ENCODE data around the gene EFCAB6.

DNA sequence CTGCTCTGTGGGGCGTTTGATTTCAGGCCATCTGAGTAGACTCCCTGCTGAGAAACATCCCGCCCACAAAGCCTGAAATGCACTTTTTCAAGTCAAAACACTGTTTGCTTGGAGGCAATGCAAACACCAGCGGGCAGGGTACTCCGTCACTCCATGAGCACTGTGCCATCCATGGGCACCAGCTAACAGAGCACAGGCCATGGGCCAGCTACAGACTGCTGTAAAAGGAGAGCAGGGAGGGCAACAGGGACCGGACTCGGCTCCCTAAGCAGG is 16.6 kb upstream of the EFCAB6 start:
- TF ChIP-seq YY1 (IDR thresholded peaks at IDR 0.05; ENCODE audit: borderline replicate concordance in 1 of 3, control insufficient read depth in 1 of 3, extremely low read depth in 1 of 3, insufficient read depth in 3 of 3, insufficient read length in 1 of 3, insufficient replicate concordance in 2 of 3, low read depth in 1 of 3, low read length in 2 of 3) (no peak), SMARCE1 (IDR thresholded peaks at IDR 0.05) (no peak), ZKSCAN8 (CRISPR knock-in tag; IDR thresholded peaks at IDR 0.05) (no peak), JUN (IDR thresholded peaks at IDR 0.05; ENCODE audit: borderline replicate concordance, low read depth, low read length) (no peak), JUN (CRISPR knock-in tag; IDR thresholded peaks at IDR 0.05; ENCODE audit: borderline replicate concordance) (no peak), ZNF354B (CRISPR knock-in tag; IDR thresholded peaks at IDR 0.05) (no peak), HDAC6 (IDR thresholded peaks at IDR 0.05; ENCODE audit: low read depth, low read length) (no peak), CHD1 (IDR thresholded peaks at IDR 0.05; ENCODE audit: low read length) (no peak), SRF (CRISPR knock-in tag; IDR thresholded peaks at IDR 0.05) (no peak)
- TF ChIP-seq, protein P1, sequence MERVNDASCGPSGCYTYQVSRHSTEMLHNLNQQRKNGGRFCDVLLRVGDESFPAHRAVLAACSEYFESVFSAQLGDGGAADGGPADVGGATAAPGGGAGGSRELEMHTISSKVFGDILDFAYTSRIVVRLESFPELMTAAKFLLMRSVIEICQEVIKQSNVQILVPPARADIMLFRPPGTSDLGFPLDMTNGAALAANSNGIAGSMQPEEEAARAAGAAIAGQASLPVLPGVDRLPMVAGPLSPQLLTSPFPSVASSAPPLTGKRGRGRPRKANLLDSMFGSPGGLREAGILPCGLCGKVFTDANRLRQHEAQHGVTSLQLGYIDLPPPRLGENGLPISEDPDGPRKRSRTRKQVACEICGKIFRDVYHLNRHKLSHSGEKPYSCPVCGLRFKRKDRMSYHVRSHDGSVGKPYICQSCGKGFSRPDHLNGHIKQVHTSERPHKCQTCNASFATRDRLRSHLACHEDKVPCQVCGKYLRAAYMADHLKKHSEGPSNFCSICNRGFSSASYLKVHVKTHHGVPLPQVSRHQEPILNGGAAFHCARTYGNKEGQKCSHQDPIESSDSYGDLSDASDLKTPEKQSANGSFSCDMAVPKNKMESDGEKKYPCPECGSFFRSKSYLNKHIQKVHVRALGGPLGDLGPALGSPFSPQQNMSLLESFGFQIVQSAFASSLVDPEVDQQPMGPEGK (CRISPR knock-in tag; IDR thresholded peaks at IDR 0.05; ENCODE audit: borderline replicate concordance), result no peak
- TF ChIP-seq, protein P2, sequence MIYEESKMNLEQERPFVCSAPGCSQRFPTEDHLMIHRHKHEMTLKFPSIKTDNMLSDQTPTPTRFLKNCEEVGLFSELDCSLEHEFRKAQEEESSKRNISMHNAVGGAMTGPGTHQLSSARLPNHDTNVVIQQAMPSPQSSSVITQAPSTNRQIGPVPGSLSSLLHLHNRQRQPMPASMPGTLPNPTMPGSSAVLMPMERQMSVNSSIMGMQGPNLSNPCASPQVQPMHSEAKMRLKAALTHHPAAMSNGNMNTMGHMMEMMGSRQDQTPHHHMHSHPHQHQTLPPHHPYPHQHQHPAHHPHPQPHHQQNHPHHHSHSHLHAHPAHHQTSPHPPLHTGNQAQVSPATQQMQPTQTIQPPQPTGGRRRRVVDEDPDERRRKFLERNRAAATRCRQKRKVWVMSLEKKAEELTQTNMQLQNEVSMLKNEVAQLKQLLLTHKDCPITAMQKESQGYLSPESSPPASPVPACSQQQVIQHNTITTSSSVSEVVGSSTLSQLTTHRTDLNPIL (CRISPR knock-in tag; IDR thresholded peaks at IDR 0.05), result no peak
- TF ChIP-seq, protein P3, sequence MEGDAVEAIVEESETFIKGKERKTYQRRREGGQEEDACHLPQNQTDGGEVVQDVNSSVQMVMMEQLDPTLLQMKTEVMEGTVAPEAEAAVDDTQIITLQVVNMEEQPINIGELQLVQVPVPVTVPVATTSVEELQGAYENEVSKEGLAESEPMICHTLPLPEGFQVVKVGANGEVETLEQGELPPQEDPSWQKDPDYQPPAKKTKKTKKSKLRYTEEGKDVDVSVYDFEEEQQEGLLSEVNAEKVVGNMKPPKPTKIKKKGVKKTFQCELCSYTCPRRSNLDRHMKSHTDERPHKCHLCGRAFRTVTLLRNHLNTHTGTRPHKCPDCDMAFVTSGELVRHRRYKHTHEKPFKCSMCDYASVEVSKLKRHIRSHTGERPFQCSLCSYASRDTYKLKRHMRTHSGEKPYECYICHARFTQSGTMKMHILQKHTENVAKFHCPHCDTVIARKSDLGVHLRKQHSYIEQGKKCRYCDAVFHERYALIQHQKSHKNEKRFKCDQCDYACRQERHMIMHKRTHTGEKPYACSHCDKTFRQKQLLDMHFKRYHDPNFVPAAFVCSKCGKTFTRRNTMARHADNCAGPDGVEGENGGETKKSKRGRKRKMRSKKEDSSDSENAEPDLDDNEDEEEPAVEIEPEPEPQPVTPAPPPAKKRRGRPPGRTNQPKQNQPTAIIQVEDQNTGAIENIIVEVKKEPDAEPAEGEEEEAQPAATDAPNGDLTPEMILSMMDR (IDR thresholded peaks at IDR 0.05 in 2 of 3, conservative IDR thresholded peaks at IDR 0.05 in 1 of 3; ENCODE audit: insufficient read depth in 2 of 3, low read depth in 1 of 3, low read length in 3 of 3), result no peak
- TF ChIP-seq, protein P4, sequence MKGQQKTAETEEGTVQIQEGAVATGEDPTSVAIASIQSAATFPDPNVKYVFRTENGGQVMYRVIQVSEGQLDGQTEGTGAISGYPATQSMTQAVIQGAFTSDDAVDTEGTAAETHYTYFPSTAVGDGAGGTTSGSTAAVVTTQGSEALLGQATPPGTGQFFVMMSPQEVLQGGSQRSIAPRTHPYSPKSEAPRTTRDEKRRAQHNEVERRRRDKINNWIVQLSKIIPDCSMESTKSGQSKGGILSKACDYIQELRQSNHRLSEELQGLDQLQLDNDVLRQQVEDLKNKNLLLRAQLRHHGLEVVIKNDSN (CRISPR knock-in tag; IDR thresholded peaks at IDR 0.05), result no peak
- TF ChIP-seq, protein P5, sequence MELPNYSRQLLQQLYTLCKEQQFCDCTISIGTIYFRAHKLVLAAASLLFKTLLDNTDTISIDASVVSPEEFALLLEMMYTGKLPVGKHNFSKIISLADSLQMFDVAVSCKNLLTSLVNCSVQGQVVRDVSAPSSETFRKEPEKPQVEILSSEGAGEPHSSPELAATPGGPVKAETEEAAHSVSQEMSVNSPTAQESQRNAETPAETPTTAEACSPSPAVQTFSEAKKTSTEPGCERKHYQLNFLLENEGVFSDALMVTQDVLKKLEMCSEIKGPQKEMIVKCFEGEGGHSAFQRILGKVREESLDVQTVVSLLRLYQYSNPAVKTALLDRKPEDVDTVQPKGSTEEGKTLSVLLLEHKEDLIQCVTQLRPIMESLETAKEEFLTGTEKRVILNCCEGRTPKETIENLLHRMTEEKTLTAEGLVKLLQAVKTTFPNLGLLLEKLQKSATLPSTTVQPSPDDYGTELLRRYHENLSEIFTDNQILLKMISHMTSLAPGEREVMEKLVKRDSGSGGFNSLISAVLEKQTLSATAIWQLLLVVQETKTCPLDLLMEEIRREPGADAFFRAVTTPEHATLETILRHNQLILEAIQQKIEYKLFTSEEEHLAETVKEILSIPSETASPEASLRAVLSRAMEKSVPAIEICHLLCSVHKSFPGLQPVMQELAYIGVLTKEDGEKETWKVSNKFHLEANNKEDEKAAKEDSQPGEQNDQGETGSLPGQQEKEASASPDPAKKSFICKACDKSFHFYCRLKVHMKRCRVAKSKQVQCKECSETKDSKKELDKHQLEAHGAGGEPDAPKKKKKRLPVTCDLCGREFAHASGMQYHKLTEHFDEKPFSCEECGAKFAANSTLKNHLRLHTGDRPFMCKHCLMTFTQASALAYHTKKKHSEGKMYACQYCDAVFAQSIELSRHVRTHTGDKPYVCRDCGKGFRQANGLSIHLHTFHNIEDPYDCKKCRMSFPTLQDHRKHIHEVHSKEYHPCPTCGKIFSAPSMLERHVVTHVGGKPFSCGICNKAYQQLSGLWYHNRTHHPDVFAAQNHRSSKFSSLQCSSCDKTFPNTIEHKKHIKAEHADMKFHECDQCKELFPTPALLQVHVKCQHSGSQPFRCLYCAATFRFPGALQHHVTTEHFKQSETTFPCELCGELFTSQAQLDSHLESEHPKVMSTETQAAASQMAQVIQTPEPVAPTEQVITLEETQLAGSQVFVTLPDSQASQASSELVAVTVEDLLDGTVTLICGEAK (IDR thresholded peaks at IDR 0.05), result no peak
- TF ChIP-seq, protein P5 (CRISPR knock-in tag; IDR thresholded peaks at IDR 0.05), result no peak

Data from K562 (cell line).